Adrenal gland (tissue), 12 donors: ENCODE results near the gene TRMT2A. TPM values are rescaled to one million over a fixed set of nuclear protein-coding genes. Genes with fewer than 3 reads are reported as not detected.

Source experiments
- DNase-seq, 7 donors: peaks; one replicate each; pipeline ENCODE4 v3.0.0-alpha.2; 2019 to 2020
- H3K27ac ChIP-seq, 5 donors: fragments of 200-600 bp; sonication (generic) in 4 of 5; 1 replicate in 3 of 5; 2 replicates in 2 of 5; pipeline versions ENCODE4 v1.5.1 to v1.8.0; 2016 to 2020; ENCODE audit warnings: mild to moderate bottlenecking in 1 of 5
- H3K27me3 ChIP-seq: fragments of 200-600 bp; 2 replicates; pipeline ENCODE4 v1.8.0; 2021
- H3K36me3 ChIP-seq, 2 donors: fragments of 200-600 bp; replicated peaks in 1 of 2; 1 replicate in 1 of 2; 2 replicates in 1 of 2; pipeline versions ENCODE4 v1.5.1 to v1.8.0; 2018 to 2022
- H3K4me1 ChIP-seq, 2 donors: fragments of 200-600 bp; replicated peaks in 1 of 2; 1 replicate in 1 of 2; 2 replicates in 1 of 2; pipeline versions ENCODE4 v1.5.1 to v1.8.0; 2018 to 2021
- H3K4me3 ChIP-seq, 4 donors: fragments of 200-600 bp; sonication (generic) in 3 of 4; one replicate each; pipeline ENCODE4 v1.5.1; 2016 to 2018
- H3K9me3 ChIP-seq, 3 donors: fragments of 200-600 bp; sonication (generic) in 1 of 3; replicated peaks in 1 of 3; 1 replicate in 2 of 3; 2 replicates in 1 of 3; pipeline versions ENCODE4 v1.5.1 to v1.8.0; 2016 to 2021
- POLR2A ChIP-seq, 2 donors: fragments of 450-650 bp; IDR thresholded peaks; one replicate each; pipeline ENCODE4 v1.6.1; 2017; ENCODE audit warnings: antibody characterized with exemption in 2 of 2, mild to moderate bottlenecking in 2 of 2, moderate library complexity in 1 of 2
- WGBS, 4 donors: extraction: QIAGEN DNeasy Blood & Tissue Kit in 2 of 4; methylation state at CpG; one replicate each; pipeline versions ENCODE4 v1.1.5 to v1.1.7; 2013 to 2017; 5-methylcytosine and 5-hydroxymethylcytosine counted together
- intact Hi-C, 2 donors: fragments of 100-400 bp; cut with DNase I; formaldehyde crosslinking; loops; one replicate each; pipeline versions ENCODE4 v1.14.1 to v1.15.0; 2022 to 2023
- polyA plus RNA-seq, 3 donors: library from polyadenylated mRNA; stranded (reverse); fragments of 200-250 nt in 2 of 3; fragments of 350-450 nt in 1 of 3; fragmentation: Illumina TruSeq in 1 of 3; extraction: RNeasy Lipid Tissue Mini Kit (QIAGEN cat#74804) in 1 of 3; gene quantifications; one replicate each; pipeline ENCODE4 v1.2.3, GENCODE V29; 2013 to 2014
- total RNA-seq, 9 donors: library from RNA; depleted of rRNA in 4 of 9; stranded (reverse); fragments of >200 nt in 4 of 9; fragments of 120-200 nt in 1 of 9; fragmentation: NEBNext Ultra II Directional in 1 of 9; extraction: Animal tissue kit (Norgen Biotek cat#: 25700) in 1 of 9; gene quantifications; one replicate each; pipeline versions ENCODE4 v1.1.0 to v1.2.4, GENCODE V29; 2013 to 2023
- TF ChIP-seq, protein P1 (sequence below), 6 experiments: fragments of 450-650 bp in 4 of 6; fragments of 200-600 bp in 2 of 6; sonication (generic) in 1 of 6; IDR thresholded peaks; 1 replicate in 5 of 6; 2 replicates in 1 of 6; pipeline versions ENCODE4 v1.5.1 to v1.8.0; 2016 to 2021; ENCODE audit warnings: antibody characterized with exemption in 6 of 6, mild to moderate bottlenecking in 2 of 6, moderate library complexity in 1 of 6
- donor health status: healthy with polysubstance abuse.
- donor health status: Bipolar disorder and iron deficiency.
- donor health status: DM: yes; HTN: yes; CAD: no.
- donor health status: DM: no; HTN: no; CAD: no.
- donor health status: DM: no; HTN: no; CAD: no.
- donor health status: DM: yes; HTN: yes; CAD: no.

The TRMT2A gene
- total and polyA plus RNA-seq, 12 donors: 22.4 to 283 (median 66.8) TPM

DNA sequence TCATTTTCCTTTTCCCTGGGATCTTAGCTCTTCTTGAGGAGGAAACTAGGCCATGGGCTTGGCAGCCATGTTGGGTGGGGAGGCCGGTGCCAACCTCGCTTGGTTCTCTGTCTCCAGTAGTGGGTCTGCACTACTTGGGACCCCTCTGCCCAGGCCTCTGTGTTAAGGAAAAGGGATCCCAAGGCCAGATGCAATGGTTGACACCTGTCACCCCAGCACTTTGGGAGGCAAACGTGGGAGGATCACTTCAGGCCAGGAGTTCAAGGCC is 12.7 kb upstream of the TRMT2A start:
- H3K9me3 ChIP-seq: no peaks in the 10 kb centered on the region
- no peak for DNase-seq
- no peak overlapping the region for H3K4me3 ChIP-seq
- H3K27me3 ChIP-seq: no peaks in the 10 kb centered on the region
- peaks cover 22 to 29% of the 10 kb centered on the region in 2 donors for H3K4me1 ChIP-seq
- H3K27ac ChIP-seq: peak overlapping the region in 1 of 5 donors; percentile 16
- TF ChIP-seq, protein P1, sequence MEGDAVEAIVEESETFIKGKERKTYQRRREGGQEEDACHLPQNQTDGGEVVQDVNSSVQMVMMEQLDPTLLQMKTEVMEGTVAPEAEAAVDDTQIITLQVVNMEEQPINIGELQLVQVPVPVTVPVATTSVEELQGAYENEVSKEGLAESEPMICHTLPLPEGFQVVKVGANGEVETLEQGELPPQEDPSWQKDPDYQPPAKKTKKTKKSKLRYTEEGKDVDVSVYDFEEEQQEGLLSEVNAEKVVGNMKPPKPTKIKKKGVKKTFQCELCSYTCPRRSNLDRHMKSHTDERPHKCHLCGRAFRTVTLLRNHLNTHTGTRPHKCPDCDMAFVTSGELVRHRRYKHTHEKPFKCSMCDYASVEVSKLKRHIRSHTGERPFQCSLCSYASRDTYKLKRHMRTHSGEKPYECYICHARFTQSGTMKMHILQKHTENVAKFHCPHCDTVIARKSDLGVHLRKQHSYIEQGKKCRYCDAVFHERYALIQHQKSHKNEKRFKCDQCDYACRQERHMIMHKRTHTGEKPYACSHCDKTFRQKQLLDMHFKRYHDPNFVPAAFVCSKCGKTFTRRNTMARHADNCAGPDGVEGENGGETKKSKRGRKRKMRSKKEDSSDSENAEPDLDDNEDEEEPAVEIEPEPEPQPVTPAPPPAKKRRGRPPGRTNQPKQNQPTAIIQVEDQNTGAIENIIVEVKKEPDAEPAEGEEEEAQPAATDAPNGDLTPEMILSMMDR (IDR thresholded peaks at IDR 0.05): no peak
- no peak for TF ChIP-seq POLR2A (IDR thresholded peaks at IDR 0.05)
- 41 to 84% (median 71%) methylated on average over 3 of the region's 3 CpGs for WGBS, 4 donors
- intact Hi-C loops: loop anchor here in 1 of 2 donors (5.0 kb wide), 1 partner anchor 157 kb away; no protein-coding TSS in a partner anchor
- peaks cover 0 to 16% of the 10 kb centered on the region in 2 donors for H3K36me3 ChIP-seq

DNA sequence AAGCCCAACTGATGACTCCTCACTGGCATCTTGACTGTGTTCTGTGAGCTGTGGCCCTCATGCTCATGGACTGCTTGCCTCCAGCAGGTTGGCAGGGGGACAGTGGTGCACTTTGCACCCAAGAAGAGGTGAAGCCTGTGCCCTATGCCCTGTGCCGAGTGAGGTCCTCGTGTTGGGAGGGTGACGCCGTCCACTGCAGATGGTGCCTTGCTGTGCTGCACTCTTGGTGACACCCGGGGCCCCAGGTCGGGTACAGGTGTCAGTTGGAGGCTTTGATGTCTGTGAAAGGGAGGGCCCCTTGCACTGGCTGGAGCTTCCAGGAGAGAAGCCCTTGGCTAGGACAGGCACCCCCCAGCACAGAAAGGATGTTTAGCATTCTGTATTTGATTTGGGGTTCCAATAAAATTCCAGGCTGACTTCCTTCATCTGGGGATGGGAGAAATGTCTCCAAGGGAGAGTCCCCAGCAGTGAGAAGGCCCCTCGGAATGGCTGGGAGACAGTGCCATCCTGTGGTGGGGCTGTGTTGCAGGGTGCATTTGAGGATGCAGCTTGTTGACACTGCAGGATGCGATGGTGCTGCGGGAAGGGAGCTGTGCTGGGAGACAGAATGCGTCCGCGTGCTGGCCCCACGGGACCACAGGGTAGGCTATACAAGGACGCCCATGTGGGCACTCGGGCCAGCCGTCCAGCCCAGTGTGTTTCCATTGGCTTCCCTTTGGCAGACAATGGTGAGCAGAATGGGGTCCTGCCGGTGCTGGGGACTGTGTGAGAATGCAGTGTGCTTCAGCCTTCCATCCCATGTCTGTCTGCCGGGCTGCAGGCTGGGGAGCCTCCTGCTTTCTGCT is 12.1 kb upstream of the TRMT2A start:
- DNase-seq: peak in 6 of 7 donors; percentile 58 to 80 (median 70)
- 31 to 54% (median 42%) methylated on average over 17 to 18 of the region's 18 CpGs for WGBS, 4 donors
- H3K27me3 ChIP-seq: no peaks in the 10 kb centered on the region
- H3K36me3 ChIP-seq: peaks cover 0 to 16% of the 10 kb centered on the region in 2 donors
- intact Hi-C loops: no loop called here
- H3K4me1 ChIP-seq: peaks cover 22 to 27% of the 10 kb centered on the region in 2 donors
- no peak overlapping the region for H3K4me3 ChIP-seq
- H3K9me3 ChIP-seq: no peaks in the 10 kb centered on the region
- H3K27ac ChIP-seq: peak overlapping the region in 1 of 5 donors; percentile 16
- no peak for TF ChIP-seq POLR2A (IDR thresholded peaks at IDR 0.05)
- TF ChIP-seq, protein P1 (IDR thresholded peaks at IDR 0.05): peak; percentile 29 to 65 (median 51)

DNA sequence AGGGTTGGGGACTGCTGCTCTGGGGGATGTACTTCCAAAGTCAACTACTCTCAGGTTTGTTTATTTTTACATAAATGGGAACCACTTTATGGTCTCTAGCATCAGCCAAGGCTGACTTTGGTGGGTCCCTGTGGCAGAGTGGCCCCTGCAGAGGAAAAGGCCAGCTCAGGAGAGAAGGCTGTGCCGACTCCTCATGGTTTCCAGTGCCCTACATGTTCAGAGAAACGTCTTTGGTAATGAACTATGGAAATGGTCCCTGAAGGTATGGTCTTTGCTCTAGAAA is 11.5 kb upstream of the TRMT2A start:
- Histone ChIP-seq H3K4me3 (no peak overlapping the region), H3K36me3 (peaks cover 0 to 16% of the 10 kb centered on the region in 2 donors), H3K27ac (no peak overlapping the region), H3K9me3 (no peaks in the 10 kb centered on the region), H3K27me3 (no peaks in the 10 kb centered on the region), H3K4me1 (peaks cover 22 to 27% of the 10 kb centered on the region in 2 donors)
- TF ChIP-seq POLR2A (IDR thresholded peaks at IDR 0.05): no peak
- TF ChIP-seq, protein P1 (IDR thresholded peaks at IDR 0.05): no peak
- 55 to 73% (median 60%) methylated on average over 2 of the region's 2 CpGs for WGBS, 4 donors
- intact Hi-C loops: no loop called here
- DNase-seq: no peak

DNA sequence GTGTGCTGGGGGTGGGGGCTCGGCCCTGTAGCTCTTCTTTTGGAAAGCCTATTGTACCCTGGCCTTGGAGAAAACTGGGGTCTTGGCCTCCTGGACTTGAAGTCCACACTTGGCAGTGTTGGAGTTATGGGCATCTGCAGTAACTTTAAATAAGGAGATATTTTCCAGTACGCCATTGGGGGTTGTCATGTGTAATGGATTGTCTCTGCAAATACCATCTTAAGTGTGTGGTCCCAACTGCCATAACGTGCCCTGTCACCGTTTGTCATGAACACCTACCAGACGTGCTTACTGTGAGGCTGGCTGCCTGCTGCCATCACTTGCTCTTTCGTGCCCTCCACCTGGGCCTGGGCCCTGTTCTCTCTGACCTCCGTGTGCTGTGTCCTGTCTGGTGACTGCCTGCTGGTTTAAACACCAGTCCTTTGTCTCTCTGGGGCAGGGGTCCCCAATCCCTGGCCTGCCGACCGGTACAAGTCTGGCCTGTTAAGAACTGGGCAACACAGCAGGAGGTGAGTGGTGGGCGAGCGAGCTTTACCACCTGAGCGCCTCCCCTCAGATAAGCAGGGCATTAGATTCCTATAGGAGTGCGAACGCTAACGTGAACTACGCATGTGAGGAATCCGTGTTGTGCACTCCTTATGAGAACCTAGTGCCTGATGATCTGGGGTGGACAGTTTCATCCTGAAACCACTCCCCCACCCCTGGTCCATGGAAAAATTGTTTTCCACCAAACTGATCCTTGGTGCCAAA is 11.0 kb upstream of the TRMT2A start:
- DNase-seq: no peak
- Histone ChIP-seq H3K4me3 (no peak overlapping the region), H3K27me3 (no peaks in the 10 kb centered on the region), H3K27ac (no peak overlapping the region), H3K9me3 (no peaks in the 10 kb centered on the region), H3K4me1 (peaks cover 20 to 27% of the 10 kb centered on the region in 2 donors), H3K36me3 (peaks cover 0 to 16% of the 10 kb centered on the region in 2 donors)
- no peak for TF ChIP-seq POLR2A (IDR thresholded peaks at IDR 0.05)
- TF ChIP-seq, protein P1 (IDR thresholded peaks at IDR 0.05): no peak
- WGBS, 4 donors: 66 to 86% (median 81%) methylated on average over 8 to 17 of the region's 17 CpGs
- intact Hi-C loops: no loop called here
